NOMO-1 treated with dmso at 0.1 percent for 144 hours (cell line): ENCODE measurements around the gene MED14.
"Not testable (repeated sequence)": the region's sequence is repeated elsewhere in the genome, so short reads cannot be mapped to it uniquely, and the experiment has no call there.

Experiments used
- DNase-seq: peaks from one replicate; lab custom pipeline; 2025; ENCODE audit not compliant: unreplicated experiment; lab: John Stamatoyannopoulos, UW

The MED14 gene

GRCh38 chrX:40735325-40736169 is at the start of gene MED14:
TSS of gene MED14 (minus strand) at chrX:40735542. CDS start at chrX:40735412, 130 bp downstream.
- DNase-seq = peak; percentile 87

- no peak for DNase-seq
These were observed 49.3 kb upstream of the MED14 start for GRCh38 chrX:40784516-40785151.

GRCh38 chrX:40782644-40783259 is 47.4 kb upstream of the MED14 start:
- not testable (repeated sequence) for DNase-seq

DNA sequence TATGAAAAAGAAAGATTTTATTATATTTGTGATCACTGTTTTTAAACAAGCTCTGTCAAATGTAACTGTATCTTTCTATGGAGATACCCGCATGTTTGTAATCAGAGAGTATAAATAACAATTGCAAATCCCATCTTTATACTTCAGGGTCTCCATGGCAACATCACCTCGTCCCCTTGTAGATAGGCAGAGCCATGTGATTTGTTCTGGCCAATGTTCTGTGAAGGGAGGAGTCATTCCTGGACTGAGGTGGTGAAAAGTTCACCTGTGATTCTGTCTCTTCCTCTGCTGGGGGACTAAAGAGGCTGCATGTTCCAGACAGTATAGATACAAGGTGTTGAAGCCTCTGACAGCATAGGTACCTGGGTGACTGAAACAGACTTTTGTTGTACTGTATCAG is 45.6 kb upstream of the MED14 start:
- DNase-seq = no peak

- DNase-seq = no peak
These were observed 44.7 kb upstream of the MED14 start for GRCh38 chrX:40780082-40780481.

- no peak for DNase-seq
These were observed 43.7 kb upstream of the MED14 start for GRCh38 chrX:40778861-40779575.

GRCh38 chrX:40773809-40774208 is 38.5 kb upstream of the MED14 start:
- DNase-seq = no peak

DNA sequence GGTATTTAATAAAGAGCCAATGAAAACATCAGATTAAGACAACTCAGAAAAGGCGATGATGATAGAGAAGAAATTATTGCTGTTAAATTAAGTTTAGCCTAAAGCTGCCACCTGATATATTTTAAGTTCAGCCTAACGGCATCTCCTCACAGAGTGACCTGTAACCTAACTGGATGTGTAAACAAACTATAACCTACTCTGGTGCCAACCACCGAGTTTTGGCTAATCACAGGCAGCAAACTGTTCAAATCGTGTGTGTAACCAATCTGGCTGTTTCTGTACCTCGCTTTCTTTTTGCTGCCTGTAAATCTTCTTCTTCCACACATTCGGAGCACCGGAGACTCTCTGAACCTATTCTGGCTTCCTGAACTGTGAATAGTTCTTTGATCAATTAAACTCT is 37.8 kb upstream of the MED14 start:
- DNase-seq = no peak

DNA sequence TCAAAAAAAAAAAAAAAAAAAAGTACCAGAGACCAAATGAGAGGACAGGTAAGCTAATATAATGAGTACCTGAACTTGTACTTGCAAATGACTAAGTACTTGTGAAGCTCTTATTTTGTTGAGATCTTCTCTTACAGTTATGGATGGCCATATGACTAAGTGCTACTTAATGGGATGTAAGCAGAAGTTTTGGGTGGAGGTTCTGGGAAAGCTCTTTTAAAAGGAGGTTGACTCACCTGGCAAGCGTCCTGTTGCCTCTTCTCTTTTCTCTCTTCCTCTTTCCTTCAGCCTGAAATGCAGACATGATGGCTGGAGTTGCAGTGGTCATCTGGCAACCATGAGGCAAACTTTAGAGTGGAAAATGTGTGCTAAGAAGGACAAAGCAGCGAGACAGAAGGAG is 36.9 kb upstream of the MED14 start:
- no peak for DNase-seq

- DNase-seq = no peak
These were observed 26.4 kb upstream of the MED14 start for GRCh38 chrX:40761762-40762161.

DNA sequence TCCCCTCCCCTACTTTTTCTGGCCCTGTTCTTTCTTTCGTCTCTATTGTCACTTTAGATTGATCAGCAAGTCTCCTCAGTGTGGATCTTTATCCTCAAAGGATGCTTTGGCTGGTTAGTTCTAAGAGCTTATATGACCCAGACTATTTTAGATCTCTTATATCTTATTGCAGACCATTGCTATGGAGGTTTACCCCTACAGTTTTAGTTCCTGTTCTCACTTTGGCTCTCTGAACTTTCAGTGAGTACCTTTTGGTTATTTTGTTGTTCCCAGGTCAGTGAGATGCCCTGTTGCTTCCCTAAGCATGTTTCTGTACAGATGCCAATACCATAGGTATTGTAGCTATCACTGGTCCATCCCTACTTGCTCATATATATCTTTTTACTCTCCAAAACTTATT is 24.0 kb upstream of the MED14 start:
- DNase-seq = no peak

GRCh38 chrX:40757058-40757457 is 21.7 kb upstream of the MED14 start:
- DNase-seq = no peak

- DNase-seq = no peak
These were observed 20.2 kb upstream of the MED14 start for GRCh38 chrX:40755291-40756249.

- no peak for DNase-seq
These were observed 14.5 kb upstream of the MED14 start for GRCh38 chrX:40749681-40750494.

DNA sequence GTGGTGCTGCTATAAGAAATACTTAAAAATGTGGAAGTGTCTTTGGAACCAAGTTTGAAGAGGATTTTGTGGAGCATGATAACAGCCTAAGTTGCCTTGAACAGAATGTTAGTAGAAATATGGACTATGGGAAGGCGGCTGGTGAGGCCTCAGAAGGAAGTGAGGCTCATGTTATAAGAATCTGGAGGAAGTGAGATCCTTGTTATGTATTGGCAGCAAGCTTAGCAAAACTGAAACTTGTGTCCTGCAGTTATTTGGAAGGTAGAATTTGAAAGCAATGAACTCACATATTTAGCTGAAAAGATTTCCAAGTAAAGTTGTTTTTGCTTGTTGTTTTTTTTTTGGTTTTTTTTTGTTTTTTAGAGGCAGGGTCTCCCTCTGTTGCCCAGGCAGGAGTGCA is 13.6 kb upstream of the MED14 start:
- no peak for DNase-seq

- no peak for DNase-seq
These were observed 11.2 kb upstream of the MED14 start for GRCh38 chrX:40746521-40746920.

GRCh38 chrX:40736170-40736505 is 796 bp upstream of the MED14 start:
- DNase-seq = no peak

GRCh38 chrX:40734971-40735324 is 394 bp downstream of the MED14 start:
- DNase-seq = no peak

DNA sequence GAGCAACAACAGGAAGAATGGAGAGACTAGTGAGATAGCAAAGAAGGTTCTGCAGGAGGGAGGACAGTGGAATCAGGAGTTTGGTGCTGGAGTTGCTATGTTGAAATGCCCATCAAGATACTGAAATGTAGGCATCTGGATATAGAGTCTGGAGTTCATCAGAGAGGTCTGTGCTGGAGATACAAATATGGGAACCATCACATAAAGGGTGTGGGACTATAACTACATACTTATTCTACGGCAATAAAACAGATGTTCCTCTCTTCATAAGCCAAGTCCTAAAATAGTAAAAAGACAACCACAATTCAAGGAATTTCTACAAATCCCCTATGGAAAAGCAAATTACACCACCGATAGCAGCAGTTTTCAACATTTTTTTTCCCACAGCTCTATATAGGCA is 1.6 kb downstream of the MED14 start:
- DNase-seq = no peak

GRCh38 chrX:40732499-40732898 is 2.8 kb downstream of the MED14 start:
- not testable (repeated sequence) for DNase-seq
